ENCODE measurements around the gene SELP. TPM values are rescaled to one million over a fixed set of nuclear protein-coding genes. Genes with fewer than 3 reads are reported as not detected.

The SELP gene
- total RNA-seq, 4 donors from 2014 or later = 8.2 to 74.5 (median 27.5) TPM

- no peak for ATAC-seq (ENCODE audit: low FRiP score)
- TF ChIP-seq CTCF (IDR thresholded peaks at IDR 0.05) = no peak
- no peak for DNase-seq (ENCODE audit: low spot score)
These were observed 23.9 kb upstream of the SELP start for GRCh38 chr1:169653873-169654272.

GRCh38 chr1:169651035-169651434, 21.1 kb upstream of the SELP start:
- ATAC-seq (ENCODE audit: low FRiP score) (no peak), DNase-seq (ENCODE audit: low spot score) (no peak)
- no peak for TF ChIP-seq CTCF (IDR thresholded peaks at IDR 0.05)

GRCh38 chr1:169650551-169650950, 20.6 kb upstream of the SELP start:
- ATAC-seq (ENCODE audit: low FRiP score) = no peak
- no peak for TF ChIP-seq CTCF (IDR thresholded peaks at IDR 0.05)
- DNase-seq (ENCODE audit: low spot score) = no peak

GRCh38 chr1:169648709-169649108, 18.8 kb upstream of the SELP start:
- DNase-seq (ENCODE audit: low spot score) (no peak), ATAC-seq (ENCODE audit: low FRiP score) (no peak)
- TF ChIP-seq CTCF (IDR thresholded peaks at IDR 0.05) = no peak

- no peak for TF ChIP-seq CTCF (IDR thresholded peaks at IDR 0.05)
- DNase-seq (ENCODE audit: low spot score) (no peak), ATAC-seq (ENCODE audit: low FRiP score) (no peak)
These were observed 18.3 kb upstream of the SELP start for GRCh38 chr1:169648187-169648586.

- TF ChIP-seq CTCF (IDR thresholded peaks at IDR 0.05) = no peak
- no peak for ATAC-seq (ENCODE audit: low FRiP score)
- DNase-seq (ENCODE audit: low spot score) = no peak
These were observed 17.6 kb upstream of the SELP start for GRCh38 chr1:169647512-169647911.

GRCh38 chr1:169644297-169644696, 14.4 kb upstream of the SELP start:
- no peak for ATAC-seq (ENCODE audit: low FRiP score)

More at GRCh38 chr1:169644297-169644696, 14.4 kb upstream of the SELP start:
- DNase-seq (ENCODE audit: low spot score) = no peak
- TF ChIP-seq CTCF (IDR thresholded peaks at IDR 0.05) = no peak

Data from omental fat pad (tissue), 4 donors.